Femur (tissue), 1 donor: Measurements from ENCODE around the gene ASTN2.
A peak's percentile ranks its signal among the peaks of the same experiment; 100 is the strongest.

Experiments
- DNase-seq: peaks from one replicate; pipeline ENCODE4 v3.0.0-alpha.2; 2017

Gene ASTN2

DNA sequence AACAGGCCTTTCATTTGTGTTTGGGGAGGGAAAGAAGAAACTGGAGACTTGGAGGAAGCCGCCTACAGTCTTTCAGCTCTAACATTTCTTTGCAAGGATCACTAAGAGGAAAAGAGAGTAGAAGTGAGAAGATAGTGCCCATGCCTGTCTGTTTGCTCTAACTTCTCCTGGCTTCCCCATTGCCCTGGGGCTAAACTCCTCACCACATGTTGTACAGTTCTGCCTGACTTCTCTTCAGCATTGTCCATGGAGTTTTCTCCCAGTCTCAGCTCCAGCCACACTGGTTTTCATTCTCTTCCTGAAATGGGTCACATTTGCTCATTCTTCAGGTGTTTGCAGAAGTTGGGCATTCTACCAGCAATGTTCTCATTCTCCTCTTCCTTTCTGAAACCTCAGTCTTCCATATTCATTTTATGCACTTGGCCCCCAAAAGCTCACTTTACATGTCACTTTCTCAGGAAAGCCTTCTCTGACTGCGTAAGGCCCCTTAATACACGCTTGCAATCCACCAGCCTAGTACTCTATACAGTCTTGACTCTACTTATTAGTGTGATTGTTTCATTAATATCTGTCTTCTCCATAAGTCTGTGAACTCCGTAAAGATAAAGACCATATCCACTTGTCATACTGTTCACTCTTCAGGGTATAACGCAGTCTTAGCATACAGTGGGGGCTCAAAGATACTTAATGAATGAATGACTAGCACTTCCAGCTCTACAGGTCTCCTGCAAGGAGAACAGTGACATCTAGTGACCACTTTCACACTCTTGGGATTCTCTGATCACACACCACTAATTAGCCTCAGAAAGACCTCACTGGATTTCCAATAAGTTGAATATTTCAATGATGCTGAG is 768.0 kb downstream of the ASTN2 start:
- no peak for DNase-seq

DNA sequence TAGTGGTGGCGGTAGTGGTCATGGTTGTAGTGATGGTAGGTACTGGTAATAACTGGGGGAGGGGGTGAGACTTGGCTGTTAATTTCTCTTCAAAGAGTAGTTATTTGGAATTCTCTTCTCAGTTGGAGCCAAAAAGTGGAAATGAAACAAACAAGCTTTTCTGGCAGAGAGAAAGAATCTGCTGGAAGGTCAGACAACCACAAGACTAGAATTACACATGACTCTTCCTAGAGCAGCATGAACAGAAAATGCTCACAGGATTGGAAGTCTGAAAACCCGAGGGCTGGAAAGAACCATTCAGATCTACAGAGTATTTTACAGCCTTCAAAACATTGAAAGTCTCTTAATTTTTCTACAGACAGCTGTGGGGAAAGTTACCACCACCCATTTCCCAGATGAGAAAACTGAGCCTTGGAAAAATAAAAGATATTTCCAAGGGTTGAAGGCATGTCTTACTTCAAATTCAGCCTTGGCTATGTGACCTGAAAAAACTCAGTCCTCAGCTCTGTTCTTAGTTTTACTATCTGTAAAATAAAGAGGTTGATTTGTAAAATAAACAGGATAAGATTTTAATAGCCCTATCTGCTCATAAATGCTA is 770.7 kb downstream of the ASTN2 start:
- no peak for DNase-seq

DNA sequence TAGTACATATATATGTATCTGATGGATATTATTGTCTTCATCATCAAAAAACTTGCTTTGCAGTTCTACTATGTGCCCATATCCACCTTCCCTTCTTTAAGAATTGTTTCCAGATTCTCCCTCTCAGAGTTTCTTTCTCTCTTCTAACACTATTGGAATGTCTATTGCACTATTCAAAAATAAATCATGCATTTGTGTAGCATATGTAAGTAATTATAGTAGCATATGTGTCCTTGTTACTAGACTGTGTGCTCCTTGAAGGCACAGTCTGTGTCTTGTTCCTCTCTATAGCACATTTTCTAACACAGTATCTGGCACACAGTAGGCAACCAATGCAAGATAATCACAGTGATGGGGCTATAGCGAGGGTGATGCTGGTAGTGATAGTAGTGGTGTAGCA is 771.2 kb downstream of the ASTN2 start:
- DNase-seq: no peak

DNA sequence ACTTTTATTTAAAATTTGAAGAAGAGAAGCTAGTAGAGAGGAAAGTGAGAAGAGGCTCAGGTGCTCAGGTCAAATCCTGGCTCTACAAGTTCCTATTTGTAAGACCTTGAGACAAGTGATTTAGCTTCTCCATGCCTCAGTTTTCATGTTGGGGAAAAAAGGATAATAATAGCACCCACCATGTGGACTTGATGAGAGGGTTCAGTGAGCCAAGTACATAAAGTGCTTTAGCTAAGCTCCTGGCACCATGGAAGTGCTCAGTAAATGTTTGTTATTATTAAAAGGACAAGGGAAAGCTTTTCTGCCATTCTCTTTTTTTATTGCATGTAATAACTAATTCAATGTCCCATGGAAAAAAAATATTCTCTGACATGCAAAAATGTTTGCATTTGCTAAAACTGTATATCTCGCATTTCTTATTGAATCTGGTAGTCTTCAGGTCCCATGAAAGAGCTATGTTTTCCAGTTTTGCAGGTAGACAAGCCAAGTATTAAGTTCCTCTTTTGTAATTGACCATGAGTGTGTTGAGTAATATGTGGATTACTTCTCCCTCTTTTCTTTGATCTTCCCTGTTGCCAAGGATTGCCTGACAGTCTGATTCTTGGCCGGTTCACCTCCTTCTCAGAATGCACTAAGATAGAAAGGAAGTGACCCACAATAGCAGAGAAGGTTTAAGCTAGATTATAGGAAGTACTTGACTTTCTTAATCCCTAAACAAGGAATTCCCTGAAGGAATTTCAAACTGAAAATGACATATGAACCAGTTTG is 773.4 kb downstream of the ASTN2 start:
- DNase-seq: no peak

DNA sequence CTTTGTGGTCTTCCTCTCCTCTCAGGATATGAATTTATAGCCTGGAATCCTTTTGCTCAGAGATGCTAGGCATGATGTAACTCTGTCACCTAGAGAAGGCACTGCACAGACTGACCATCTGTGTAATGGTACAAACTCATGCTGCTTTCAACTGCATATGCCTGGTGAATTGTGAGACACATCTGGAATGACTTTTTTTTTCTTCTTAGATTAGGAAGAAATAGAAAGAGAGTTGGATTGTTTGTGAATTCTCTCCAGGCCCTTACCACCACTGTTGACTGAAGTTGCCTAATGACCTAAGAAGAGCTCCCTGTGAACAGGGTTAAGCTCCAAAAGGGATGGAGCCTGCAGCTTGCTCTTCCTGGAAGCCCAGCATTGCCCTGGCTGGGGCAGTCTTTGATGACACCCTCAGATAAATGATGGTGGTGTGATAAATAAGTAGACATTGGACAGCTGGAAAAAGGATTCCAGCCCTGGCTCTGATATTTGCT is 775.6 kb downstream of the ASTN2 start:
- no peak for DNase-seq

DNA sequence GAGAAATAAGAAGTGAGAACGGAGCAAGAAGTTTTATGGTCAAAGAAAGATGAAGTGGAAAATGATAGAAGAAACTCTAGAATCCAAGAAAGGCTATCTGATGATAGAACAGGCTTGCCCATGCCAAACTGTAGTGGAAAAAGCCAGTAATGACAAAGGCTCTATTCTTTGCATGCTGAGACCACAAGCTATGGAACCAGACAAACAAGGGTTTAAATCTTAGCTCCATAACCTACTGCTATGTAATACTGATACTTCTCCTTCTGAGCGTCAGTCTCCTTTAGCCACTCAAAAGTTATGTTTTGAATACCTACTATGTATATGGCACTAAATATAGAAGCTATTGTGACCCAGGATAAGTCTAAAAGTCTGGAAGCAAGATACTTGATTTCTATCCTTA is 778.9 kb downstream of the ASTN2 start:
- no peak for DNase-seq

DNA sequence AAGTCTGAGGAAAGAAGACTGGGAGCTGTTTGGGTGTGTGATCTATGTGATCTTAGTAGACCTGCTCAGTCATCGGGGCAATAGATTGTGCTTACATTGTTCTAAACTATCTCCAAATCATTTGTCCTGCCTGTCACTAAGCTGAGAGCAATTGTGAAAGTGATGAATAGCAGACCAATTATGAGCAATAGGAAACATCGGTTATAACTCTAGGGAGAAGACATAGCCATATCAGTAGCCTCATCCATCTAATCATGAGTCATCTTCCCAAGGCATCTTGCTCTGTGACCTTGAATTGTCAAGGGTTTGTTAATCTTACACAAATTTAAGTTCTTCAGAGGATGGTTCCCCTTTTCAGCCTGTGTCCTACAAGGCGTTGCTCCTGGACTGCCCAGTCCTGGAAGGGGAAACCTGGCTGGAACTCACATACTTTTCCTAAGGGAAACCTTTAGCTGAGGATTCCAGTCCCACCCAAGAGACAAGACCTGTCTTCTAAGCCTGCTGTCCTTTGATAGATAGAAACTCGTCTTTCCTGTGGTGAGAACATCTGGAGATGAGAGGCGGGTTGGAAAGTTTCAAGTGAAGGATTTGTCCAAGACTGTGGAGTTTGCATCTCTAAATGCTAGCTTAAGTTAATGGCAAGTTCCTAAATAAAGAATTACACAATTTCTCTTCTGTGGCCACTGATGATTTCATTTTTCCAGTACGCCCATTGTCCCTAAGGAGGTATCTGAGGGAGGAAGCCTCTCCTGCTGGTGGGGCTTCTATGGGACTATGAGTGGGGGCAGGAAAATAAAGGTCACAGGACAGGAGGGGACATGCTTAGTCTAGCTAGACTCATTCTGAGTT is 781.6 kb downstream of the ASTN2 start:
- no peak for DNase-seq

DNA sequence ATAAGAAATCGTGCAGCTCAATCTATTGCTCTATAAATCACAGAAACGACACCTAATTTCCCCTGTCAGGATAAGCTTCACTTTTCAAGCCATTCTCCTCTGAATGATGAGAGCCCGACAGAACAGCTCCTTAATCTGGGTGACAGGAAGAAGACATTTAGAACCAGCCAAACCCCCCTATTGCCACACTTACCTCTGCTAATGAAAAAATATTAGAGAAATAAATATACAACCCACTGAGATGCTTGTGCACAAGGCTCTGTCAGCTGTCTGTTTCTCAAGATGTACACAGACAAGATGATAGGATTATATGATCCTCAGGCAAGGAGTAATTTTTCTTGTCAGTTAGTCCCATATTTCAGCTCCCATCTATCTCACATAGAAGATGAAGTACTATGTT is 785.2 kb downstream of the ASTN2 start:
- no peak for DNase-seq

DNA sequence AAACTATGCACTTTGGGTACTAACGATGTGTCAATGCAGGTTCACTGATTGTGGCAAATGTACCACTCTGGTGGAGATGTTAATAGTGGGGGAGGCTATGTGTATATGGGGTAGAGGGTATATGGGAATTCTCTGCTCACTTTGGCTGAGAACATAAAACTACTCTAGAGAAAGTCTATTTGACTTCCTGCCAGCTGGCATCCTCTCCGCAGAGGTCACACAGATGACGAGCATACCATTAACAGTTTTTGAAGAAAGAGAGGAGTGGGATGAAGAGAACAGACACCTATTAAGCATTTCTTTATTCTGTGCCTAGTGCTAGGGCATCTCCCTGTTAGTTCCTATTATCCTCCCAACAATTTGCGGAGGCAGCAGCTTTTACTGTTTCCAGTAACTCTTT is 786.1 kb downstream of the ASTN2 start:
- DNase-seq: no peak

DNA sequence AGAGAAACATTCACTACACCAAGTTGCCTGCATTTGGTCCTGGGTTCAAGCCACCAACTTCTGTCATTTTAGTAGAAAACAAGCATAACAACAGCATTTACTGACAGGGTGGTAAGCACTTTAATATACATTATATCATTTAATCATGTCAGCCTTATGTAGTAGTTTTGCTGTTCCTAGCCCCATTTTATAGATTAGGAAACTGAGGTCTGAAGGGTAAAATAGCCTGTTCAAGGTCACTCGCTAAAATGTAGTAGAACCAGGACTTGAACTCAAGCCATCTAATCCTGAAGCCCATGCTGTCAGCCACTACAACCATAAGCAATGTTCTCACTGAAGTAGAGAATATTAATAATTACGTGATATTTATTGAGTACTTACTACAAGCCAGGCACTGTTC is 787.4 kb downstream of the ASTN2 start:
- no peak for DNase-seq

DNA sequence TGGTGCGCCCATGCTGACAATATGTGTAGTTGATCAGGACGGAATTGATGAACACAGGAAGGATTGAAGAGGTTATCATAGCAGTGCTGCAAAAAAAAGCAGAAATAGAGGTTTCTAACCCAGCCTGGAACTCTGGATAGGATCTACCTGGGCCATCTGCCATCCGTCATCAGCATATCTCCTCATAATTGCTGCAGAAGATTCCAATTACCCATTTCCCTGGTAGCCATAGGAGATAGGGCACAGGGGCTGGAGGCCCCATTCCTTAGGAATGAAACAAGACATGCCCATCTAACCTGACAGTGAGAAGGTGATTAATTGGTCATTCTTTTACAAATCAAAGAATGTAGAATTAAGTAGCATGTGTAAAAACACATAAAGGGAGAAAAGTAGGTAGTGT is 788.1 kb downstream of the ASTN2 start:
- no peak for DNase-seq

DNA sequence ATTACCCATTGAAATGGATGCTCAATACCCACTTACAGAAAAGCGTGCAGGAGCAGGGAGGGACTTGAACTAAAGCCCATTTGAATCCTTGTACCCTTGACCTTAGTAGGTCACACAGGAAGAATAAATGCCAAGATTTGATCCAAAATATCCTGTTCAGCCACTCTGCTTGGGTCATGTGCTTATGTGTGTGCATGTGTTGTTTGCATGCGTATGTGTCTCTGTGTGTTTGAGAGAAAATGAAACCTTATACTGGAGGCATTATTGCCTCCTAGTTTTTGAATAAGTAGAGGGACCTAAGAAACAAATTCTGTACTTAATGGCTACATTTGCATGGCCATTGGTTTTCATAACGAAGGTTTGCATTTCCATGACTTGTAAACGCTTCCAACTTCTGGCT is 791.1 kb downstream of the ASTN2 start:
- DNase-seq: no peak

DNA sequence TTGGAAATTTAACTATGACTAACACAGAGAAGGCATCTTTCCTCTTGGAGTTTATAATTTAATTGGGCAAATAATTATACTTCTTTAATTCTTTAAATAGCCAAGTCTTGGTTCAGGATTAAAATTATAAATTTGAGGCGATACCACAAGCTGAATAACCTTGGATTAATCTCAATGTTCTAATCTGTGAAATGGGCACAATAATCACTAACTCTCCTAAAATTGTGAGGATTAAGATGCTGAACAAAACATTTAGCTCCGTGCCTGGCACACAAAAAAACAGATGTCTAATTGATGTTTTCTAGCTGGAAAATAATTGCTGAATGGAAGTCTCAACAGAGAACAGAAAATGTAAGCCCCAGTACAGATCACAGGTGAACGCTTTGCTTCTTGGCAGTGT is 797.5 kb downstream of the ASTN2 start:
- no peak for DNase-seq

DNA sequence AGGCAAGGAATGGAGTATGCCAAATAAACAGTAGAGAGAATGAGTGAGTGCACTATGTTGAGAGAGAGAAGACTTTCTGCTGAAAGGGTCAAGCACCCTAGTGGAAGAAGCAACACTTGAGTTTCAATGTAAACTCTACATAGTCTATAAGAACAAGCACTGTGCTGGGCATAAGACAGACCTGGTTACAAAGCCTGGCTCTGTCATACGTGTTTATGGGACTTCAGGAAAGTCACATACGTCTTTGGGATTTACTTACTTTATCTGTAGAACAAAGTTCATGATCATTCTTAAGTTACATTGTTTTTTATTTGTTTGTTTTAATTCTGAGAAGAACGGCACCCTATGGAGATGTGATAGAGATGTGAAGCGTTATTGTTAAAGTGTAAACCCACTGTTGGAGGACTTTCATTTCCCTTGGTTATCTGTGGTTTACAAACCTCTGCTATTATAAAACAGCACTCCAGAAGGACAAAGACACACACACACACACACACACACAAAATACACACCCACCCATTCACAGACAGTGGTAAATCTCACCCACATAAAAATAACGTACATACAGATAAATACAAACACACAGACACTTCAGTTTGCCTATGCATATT is 798.4 kb downstream of the ASTN2 start:
- no peak for DNase-seq

DNA sequence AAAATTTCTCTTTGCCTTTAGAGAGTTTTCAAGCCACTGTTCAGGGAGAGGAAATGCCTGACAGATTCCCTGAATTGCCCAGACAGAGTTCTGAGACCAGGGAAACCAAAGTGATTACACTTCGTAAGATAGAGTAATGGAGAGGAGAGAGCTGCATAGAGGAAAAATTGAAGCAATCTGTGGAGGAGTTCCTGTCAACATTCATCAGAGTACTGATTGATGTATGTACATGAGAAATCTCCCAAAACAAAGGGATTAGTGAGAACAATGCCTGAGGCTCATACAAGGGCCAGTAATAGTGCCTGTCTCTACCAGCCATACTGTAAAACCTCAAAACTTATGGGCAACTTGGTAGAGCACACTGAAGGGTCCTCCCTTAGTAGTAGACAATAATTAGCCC is 806.8 kb downstream of the ASTN2 start:
- no peak for DNase-seq

DNA sequence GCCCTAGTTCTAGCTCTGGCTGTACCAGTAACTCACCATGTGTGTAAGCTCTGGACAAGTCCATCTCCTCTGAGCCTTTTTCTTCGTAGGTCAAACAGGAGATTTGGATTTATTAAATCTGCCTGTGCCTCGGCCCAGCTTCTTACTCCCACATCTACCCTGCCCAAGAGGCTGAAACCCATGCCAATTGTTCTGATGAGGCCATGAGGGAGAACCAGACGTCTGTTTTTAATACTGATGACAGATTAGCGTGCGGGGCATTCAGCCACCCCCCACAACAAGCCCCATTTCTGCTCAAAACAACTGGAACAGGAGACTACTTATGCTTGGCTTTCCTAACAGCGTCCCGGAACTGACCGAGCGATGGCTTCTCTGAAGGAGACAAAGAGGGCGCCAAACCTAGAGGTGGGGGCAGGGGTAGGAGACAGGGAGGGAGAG is 808.9 kb downstream of the ASTN2 start:
- no peak for DNase-seq

DNA sequence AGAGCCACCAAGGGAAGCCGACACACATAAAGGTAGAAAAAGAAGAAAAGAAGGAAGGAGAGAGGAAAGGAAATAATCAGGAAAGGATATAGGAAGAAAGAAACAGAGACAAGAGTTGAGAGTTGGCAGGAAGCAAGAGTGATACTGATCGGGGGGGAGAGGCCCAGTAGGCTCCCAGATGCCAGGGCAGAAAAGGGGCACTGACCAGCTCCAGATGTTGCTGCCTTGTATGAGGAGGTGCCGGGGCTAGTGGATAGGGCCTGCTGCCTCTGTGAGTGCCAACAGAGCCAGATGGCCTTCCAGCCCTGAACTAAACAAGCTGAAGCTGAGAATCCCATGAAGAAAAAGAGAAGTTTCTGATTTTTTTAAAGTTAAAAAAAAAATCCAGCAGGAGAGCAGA is 809.8 kb downstream of the ASTN2 start:
- DNase-seq: no peak

DNA sequence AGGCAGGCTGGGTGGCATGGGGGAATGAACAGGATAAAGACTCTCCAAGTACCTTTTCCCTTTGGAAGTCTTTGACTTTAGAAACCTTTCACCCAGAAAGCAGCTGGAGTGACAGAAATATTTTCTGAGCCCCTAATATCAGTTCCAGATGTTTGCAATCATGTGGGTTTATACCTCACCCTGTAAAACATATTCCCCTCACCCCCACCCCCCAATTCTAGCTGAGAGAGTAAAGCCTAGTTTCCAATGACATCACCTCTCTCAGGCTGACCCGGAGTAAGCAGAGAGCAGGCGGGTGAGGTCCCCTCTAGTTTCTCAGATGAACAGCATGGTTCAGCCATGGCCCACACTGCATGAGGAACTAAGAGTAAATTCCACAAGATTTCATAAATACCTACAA is 810.6 kb downstream of the ASTN2 start:
- DNase-seq: no peak

DNA sequence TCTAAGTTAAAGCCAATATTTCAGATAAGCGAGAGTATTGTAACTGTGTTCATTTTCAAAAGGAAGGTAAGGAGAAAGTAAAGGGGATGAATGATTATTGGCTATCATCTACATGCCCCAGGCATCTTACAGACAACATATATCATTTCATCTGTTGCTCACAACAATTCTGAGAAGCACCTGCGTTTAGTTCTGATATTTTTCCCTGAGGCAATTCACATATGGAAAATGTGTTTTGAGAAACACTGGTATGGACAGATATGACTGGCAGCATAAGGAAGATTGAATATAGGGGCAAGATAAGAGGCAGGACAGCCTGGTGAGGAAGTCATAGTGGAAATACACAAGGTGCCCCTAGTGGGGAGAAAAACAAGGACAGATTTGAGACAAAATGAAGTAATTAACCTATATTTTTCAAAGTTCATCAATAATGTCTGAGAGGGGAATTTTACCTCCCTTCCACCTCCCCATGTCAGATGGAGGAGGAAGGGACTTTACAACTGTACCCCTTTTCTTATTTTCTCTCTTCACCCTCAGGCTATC is 815.4 kb downstream of the ASTN2 start:
- no peak for DNase-seq

DNA sequence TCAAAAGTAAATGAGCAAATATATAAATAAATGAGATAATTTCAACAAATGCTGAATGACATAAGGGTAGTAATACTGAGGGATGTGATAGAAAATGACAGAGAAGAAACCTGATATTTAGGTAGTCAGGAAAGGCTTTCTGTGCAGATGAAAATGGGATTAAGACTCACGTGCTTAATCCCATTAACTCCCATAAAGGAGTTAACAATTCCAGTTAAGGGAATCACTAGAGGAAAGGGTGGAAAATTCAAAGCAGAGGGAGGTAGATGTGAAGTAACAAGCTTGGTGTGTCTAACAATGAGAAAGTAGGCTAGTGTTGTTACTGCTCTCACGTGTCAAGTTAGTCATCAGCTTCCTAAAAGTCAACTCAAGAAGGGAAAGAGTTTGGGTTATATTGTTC is 818.2 kb downstream of the ASTN2 start:
- no peak for DNase-seq

DNA sequence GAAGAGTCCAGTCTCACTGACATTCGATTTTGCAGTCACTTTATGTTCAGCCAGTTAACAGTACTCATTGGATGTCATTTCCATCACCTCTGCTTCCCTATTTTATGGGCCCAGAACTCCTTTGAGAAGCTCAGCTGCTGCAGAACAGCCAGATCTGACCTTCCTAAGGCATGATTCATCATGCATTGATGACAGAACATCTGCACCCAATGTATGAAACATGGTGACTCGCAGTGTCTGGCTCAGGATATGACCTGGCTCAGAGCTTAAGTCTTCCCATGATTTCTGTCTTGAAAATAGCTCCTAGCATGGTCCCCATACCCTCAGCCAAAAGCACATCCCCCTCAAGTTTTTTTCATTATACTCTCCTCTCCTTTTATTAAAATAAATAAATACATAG is 820.3 kb downstream of the ASTN2 start:
- peak; percentile 26 for DNase-seq

DNA sequence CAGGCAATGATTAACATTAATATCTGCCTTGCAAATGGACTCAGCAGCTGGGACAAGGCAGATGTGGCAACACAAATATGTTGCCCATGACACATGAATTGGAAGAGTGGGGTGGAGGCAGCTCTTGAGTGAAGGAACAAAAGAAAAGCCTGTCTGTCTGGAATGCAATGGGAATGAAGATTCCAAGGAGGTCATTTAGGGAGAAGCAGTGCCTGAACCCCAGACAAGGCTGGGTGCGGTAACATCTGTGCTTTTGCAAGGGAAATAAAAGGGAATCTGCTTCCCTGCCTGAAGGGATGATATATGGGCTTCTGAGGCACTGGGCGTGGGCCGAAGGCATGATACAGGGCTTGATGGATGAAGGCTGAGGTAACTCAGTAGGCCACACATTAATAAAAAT is 821.9 kb downstream of the ASTN2 start:
- no peak for DNase-seq
